Activated CD4-positive, alpha-beta memory T cell treated with anti-CD3 and anti-CD28 coated beads for 36 hours (primary cell): Measurements from ENCODE around the gene NCAPH2. TPM values are rescaled to one million over a fixed set of nuclear protein-coding genes. Genes with fewer than 3 reads are reported as not detected.

Source experiments
- CTCF ChIA-PET: fragments of 350-600 bp; sonication (Branson Sonifier 250); formaldehyde crosslinking; loops from one replicate; lab custom pipeline; 2021; ENCODE audit warnings: antibody characterized with exemption, inconsistent platforms; lab: Charles Lee
- POLR2A ChIA-PET: fragments of 350-600 bp; sonication (Branson Sonifier 250); formaldehyde crosslinking; loops from one replicate; lab custom pipeline; 2021; ENCODE audit warnings: antibody characterized with exemption; lab: Charles Lee
- DNase-seq: peaks from one replicate; pipeline ENCODE4 v3.0.0-alpha.2; 2020
- H3K27ac Mint-ChIP-seq: one replicate; pipeline ENCODE4 v1.8.0; 2021; ENCODE audit warnings: mixed read lengths
- H3K27me3 Mint-ChIP-seq: one replicate; pipeline ENCODE4 v1.8.0; 2021; ENCODE audit warnings: mixed read lengths
- H3K36me3 Mint-ChIP-seq: one replicate; pipeline ENCODE4 v1.8.0; 2021; ENCODE audit warnings: mixed read lengths
- H3K4me1 Mint-ChIP-seq: one replicate; pipeline ENCODE4 v1.8.0; 2021; ENCODE audit warnings: low read depth, mixed read lengths
- H3K4me3 Mint-ChIP-seq: one replicate; pipeline ENCODE4 v1.8.0; 2021; ENCODE audit warnings: mild to moderate bottlenecking, mixed read lengths
- H3K9me3 Mint-ChIP-seq: one replicate; pipeline ENCODE4 v1.8.0; 2021; ENCODE audit warnings: mixed read lengths
- intact Hi-C: fragments of 100-400 bp; cut with micrococcal nuclease; formaldehyde crosslinking; loops from one replicate; pipeline ENCODE4 v1.15.1; 2023
- total RNA-seq, 2 experiments: library from RNA; stranded (reverse); gene quantifications; one replicate each; pipeline ENCODE4 v1.2.3, GENCODE V29; 2021

NCAPH2 gene
- total RNA-seq, 2 experiments from 2014 or later: 134 to 138 TPM

DNA sequence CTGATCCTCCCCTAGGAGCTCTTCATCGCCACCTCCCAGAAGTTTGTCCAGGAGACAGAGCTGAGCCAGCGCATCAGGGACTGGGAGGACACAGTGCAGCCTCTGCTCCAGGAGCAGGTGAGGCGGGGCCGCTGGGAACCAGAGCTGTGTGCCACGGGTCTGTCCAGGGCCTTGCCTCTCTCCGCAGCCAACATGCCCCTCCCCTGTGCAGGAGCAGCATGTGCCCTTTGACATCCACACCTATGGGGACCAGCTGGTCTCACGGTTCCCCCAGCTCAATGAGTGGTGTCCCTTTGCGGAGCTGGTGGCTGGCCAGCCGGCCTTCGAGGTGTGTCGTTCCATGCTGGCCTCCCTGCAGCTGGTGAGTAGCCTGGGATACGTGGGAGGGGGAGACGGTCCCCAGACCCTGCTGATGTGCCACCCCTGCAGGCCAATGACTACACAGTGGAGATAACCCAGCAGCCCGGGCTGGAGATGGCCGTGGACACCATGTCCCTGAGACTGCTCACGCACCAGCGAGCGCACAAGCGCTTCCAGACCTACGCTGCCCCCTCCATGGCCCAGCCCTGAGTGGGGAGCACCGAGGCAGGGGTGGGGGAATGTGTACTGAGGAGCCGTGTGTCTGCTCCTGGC, 14.9 kb downstream of the NCAPH2 start:
- Mint-ChIP-seq H3K9me3 (no peaks in the 10 kb centered on the region), H3K4me3 (peak overlapping the region; percentile 2), H3K36me3 (peaks cover 33% of the 10 kb centered on the region), H3K27ac (no peak overlapping the region), H3K4me1 (peaks cover 28% of the 10 kb centered on the region), H3K27me3 (no peaks in the 10 kb centered on the region)
- ChIA-PET CTCF (interaction anchor here (0.6 to 1.9 kb wide), 4 partner anchors 10 to 97 kb away, joined by 3 to 5 read pairs (median 4); partner anchors contain the start of gene SYCE3), POLR2A (interaction anchor here (0.7 to 1.4 kb wide), 2 partner anchors 12 to 15 kb away, joined by 6 to 9 read pairs; partner anchors contain the start of genes LMF2 and NCAPH2)
- intact Hi-C loops: no loop called here
- no peak for DNase-seq

DNA sequence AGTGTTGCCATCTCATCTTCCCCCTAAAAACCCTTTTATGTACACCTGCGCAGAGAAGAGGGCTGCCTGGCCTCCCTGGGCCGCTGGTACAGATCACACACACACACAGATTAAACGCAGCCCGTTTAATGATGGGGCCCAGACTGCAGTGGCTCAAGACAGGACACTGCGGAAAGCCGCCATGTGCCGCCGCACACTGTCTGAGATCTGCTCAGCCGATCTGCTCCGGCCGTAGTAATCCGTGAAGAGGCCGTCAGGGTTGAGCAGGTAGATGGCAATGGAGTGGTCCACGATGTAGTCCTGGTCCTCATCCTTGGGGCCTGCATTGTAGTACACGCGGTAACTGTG, 15.4 kb downstream of the NCAPH2 start:
- no peaks in the 10 kb centered on the region for H3K9me3 Mint-ChIP-seq
- no peak overlapping the region for H3K27ac Mint-ChIP-seq
- H3K4me1 Mint-ChIP-seq: peaks cover 32% of the 10 kb centered on the region
- DNase-seq: no peak
- H3K27me3 Mint-ChIP-seq: no peaks in the 10 kb centered on the region
- intact Hi-C loops: no loop called here
- H3K4me3 Mint-ChIP-seq: peak overlapping the region; percentile 2
- ChIA-PET POLR2A (interaction anchor here (1.4 to 3.9 kb wide), 2 partner anchors 14 to 15 kb away, joined by 9 to 101 read pairs; partner anchors contain the start of genes LMF2 and NCAPH2), CTCF (interaction anchor here (0.6 to 1.8 kb wide), 2 partner anchors 25 to 97 kb away, joined by 4 read pairs; no protein-coding TSS in a partner anchor)
- peaks cover 37% of the 10 kb centered on the region for H3K36me3 Mint-ChIP-seq

DNA sequence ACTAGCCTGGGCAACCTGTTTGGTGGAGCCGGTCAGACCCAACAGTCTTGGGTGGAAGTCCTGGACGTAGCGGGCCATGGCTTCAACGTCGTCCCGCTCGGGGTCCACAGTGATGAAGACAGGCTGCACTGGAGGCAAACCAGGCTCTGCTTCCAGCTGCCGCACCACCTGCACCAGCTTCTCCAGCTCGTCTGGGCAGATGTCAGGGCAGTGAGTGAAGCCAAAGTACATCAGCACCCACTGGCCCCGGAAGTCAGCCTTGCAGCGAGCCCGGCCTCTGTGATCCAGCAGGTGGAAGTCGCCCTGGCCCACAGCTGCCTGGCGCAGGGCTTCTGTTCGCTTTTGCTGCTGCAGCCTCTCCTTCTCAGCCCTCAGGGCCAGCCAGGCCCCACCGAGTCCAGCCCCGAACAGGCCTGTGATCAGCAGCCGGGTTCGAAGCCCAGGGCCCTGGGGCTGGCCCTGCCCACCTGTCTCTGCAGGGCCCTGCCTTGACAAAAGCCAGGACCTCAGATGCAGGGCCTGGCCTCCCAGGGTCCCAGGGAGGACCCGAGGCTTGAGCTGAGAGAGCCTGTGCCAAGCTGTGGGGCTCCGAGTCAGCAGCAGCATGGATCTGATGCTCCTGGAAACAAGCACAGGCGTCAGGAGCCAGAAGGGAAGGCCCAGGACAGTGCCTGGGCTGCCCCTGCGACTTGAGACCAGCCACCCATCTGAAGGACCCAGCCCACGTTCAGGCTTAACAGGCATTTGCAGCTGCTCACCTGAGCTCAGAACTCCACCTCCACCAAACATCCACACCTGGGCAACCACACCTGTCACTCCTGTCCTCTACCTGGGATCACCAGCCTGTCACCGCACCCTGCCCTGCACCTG, 16.0 kb downstream of the NCAPH2 start:
- POLR2A ChIA-PET: interaction anchor here (1.5 to 6.7 kb wide), 5 partner anchors 10 to 79 kb away, joined by 6 to 139 read pairs (median 71); partner anchors contain the start of genes KLHDC7B, LMF2 and NCAPH2
- intact Hi-C loops: loop anchor here (2.0 kb wide), 1 partner anchor 15 kb away; no protein-coding TSS in a partner anchor
- Mint-ChIP-seq H3K27ac (peak overlapping the region; percentile 79), H3K4me1 (peaks cover 38% of the 10 kb centered on the region), H3K27me3 (no peaks in the 10 kb centered on the region), H3K36me3 (peaks cover 42% of the 10 kb centered on the region), H3K4me3 (peak overlapping the region; percentile 83), H3K9me3 (no peaks in the 10 kb centered on the region)
- CTCF ChIA-PET: interaction anchor here (0.6 to 6.5 kb wide), 10 partner anchors 15 to 96 kb away, joined by 3 to 102 read pairs (median 18); partner anchors contain the start of genes CHKB, LMF2, NCAPH2 and SYCE3
- DNase-seq: no peak

DNA sequence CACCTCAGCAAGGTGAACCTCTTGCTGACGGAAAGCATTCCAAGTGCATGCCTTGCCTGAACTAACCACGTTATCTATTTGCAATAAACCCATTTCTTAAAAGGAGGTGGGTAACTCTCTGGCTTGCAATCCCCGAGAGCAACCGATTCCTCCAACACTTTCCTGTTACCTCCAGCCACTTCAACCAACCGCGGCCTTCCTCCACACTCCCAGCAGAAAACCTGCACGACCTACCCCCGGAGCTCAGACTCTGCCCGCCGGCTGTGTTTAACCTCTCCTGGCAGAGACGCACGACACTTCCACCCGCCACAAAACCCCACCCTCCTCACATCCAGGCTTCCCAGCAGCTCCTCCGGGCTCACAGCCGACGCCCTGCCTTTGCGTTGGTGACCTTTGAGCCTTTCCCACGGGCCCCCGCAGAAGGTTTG, 16.7 kb downstream of the NCAPH2 start:
- Mint-ChIP-seq H3K27me3 (no peaks in the 10 kb centered on the region), H3K36me3 (peaks cover 38% of the 10 kb centered on the region), H3K9me3 (no peaks in the 10 kb centered on the region), H3K4me1 (peaks cover 42% of the 10 kb centered on the region), H3K27ac (peak overlapping the region; percentile 79), H3K4me3 (peak overlapping the region; percentile 83)
- intact Hi-C loops: loop anchor here (1.0 to 5.0 kb wide), 5 partner anchors 14 to 332 kb away; partner anchors contain the start of genes NCAPH2 and SYCE3
- ChIA-PET CTCF (interaction anchor here (0.6 to 6.5 kb wide), 13 partner anchors 10 to 306 kb away, joined by 3 to 102 read pairs (median 17); partner anchors contain the start of genes CHKB, LMF2, NCAPH2 and SYCE3), POLR2A (interaction anchor here (0.8 to 6.7 kb wide), 10 partner anchors 10 to 96 kb away, joined by 4 to 139 read pairs (median 20); partner anchors contain the start of genes ADM2, KLHDC7B, LMF2 and NCAPH2)
- DNase-seq: no peak

DNA sequence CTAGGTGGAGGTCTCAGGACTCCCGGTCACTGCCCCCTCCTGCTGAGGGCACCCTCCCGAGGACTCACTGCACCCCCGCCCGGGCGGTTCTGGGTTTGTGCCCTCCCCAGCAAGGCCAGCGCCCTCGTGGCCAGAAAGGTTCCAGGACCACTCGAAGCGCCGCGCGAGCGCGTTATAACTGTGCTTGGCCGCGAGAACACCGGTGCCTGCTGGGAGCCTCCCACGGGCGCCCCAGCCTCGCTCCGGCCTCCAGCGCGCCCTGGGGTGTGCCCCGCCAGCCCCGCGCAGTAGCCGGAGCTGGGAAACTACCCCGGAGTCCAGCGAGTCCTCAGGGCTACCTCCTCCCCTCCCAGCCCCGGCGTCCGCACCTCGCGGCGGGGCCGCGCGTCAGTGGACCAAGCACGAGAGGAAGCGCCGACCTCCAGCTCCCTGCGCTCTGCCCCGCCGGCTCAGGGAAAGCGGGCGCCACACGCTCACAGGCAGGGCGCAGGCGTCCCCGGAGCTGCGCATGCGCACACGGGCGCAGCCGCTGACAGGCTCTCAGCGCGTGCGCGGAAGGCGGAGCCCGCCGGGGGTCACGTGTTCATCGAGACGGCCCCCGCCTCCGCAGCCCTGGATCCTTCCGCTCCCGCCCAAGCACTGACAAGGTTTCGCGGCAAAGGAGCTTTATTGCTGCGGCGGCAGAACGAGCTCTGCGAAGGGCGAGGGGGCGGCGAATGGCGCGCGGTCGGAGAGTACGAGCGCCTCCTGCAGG, 17.3 kb downstream of the NCAPH2 start, which contains the start of gene SCO2:
SCO2 (minus strand) TSS at position 495 of the 754 bp plus-strand sequence. CDS start 1,187 bp downstream, outside the sequence.
- ChIA-PET CTCF (interaction anchor here (0.6 to 6.5 kb wide), 43 partner anchors 8 to 595 kb away, joined by 3 to 102 read pairs (median 5); partner anchors contain the start of genes ARSA, CHKB, HDAC10 and KLHDC7B), POLR2A (interaction anchor here (0.6 to 6.7 kb wide), 27 partner anchors 8 to 338 kb away, joined by 3 to 139 read pairs (median 4); partner anchors contain the start of genes ADM2, ARSA, CHKB and HDAC10)
- Mint-ChIP-seq H3K27ac (peak within 1 kb of the TSS; percentile 95), H3K27me3 (no peaks in the 10 kb centered on the region), H3K36me3 (peaks cover 37% of the 10 kb centered on the region), H3K4me3 (peak within 1 kb of the TSS; percentile 83), H3K9me3 (no peaks in the 10 kb centered on the region), H3K4me1 (peaks cover 42% of the 10 kb centered on the region)
- DNase-seq: peak; percentile 99
- intact Hi-C loops: loop anchor here (1.0 to 5.0 kb wide), 5 partner anchors 14 to 333 kb away; partner anchors contain the start of genes NCAPH2 and SYCE3

DNA sequence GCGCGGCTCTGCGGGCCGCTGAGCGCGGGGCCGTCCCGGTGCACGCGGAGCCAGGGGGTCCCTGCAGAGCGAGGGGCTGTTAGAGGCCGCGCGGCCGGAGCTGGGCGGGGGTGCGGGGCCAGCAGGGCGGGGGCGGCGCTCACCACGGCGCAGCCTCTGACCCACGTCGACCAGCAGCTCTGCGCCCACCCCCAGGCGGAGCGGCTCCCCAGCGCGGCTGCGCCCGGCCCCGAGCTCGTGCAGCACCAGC, 17.8 kb downstream of the NCAPH2 start:
- Mint-ChIP-seq H3K4me1 (peaks cover 42% of the 10 kb centered on the region), H3K36me3 (peaks cover 37% of the 10 kb centered on the region), H3K9me3 (no peaks in the 10 kb centered on the region), H3K27ac (peak overlapping the region; percentile 82), H3K27me3 (no peaks in the 10 kb centered on the region), H3K4me3 (peak overlapping the region; percentile 83)
- POLR2A ChIA-PET: interaction anchor here (0.6 to 6.7 kb wide), 24 partner anchors 8 to 339 kb away, joined by 3 to 139 read pairs (median 4); partner anchors contain the start of genes ARSA, CHKB, HDAC10 and KLHDC7B
- no peak for DNase-seq
- intact Hi-C loops: loop anchor here (1.0 to 5.0 kb wide), 5 partner anchors 13 to 333 kb away; partner anchors contain the start of genes NCAPH2 and SYCE3
- CTCF ChIA-PET: interaction anchor here (0.6 to 6.5 kb wide), 42 partner anchors 9 to 596 kb away, joined by 3 to 102 read pairs (median 5); partner anchors contain the start of genes ARSA, CHKB, HDAC10 and KLHDC7B

DNA sequence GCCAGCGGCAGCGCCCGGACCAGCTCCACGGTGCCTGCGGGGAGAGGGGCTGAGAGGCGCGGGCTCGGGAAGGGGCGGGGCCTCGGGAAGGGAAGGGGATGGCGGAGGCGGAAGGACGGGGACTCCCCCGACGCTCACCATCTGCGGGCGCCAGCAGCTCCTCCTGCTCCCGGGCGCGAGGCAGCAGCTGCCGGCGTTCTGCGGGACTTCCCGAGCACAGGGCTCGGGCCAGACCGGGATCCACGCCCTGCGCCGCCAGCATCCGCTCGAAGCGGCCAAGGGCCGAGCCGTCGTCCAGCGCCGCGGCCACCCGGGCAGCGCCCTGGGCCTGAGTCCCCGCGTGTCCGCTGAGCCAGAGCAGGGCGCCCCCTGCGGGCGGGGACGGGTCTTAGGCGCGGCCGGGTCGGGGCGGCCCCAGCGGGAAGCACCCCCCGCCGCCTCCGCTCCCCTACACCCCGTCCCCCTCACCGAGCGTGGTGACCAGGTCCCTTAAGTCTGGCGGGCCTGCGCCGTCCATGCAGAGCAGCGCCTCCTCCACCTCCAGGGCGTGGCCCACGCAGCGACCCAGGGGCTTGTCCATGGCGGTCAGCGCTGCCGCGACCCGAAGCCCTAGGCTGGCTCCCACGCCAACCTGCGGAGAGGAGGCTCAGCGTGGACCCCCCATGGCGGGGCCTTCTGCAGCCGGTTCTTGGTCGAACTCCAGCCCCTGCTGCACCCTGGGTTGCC, 18.2 kb downstream of the NCAPH2 start:
- peaks cover 37% of the 10 kb centered on the region for H3K36me3 Mint-ChIP-seq
- peak overlapping the region; percentile 95 for H3K27ac Mint-ChIP-seq
- no peaks in the 10 kb centered on the region for H3K27me3 Mint-ChIP-seq
- CTCF ChIA-PET: interaction anchor here (0.8 to 6.5 kb wide), 37 partner anchors 9 to 596 kb away, joined by 3 to 102 read pairs (median 5); partner anchors contain the start of genes ARSA, CHKB, HDAC10 and KLHDC7B
- peak; percentile 92 for DNase-seq
- intact Hi-C loops: loop anchor here (5.0 kb wide), 1 partner anchor 334 kb away; no protein-coding TSS in a partner anchor
- H3K9me3 Mint-ChIP-seq: no peaks in the 10 kb centered on the region
- H3K4me1 Mint-ChIP-seq: peaks cover 42% of the 10 kb centered on the region
- POLR2A ChIA-PET: interaction anchor here (0.6 to 6.7 kb wide), 20 partner anchors 9 to 282 kb away, joined by 3 to 139 read pairs (median 5); partner anchors contain the start of genes ARSA, CHKB, HDAC10 and KLHDC7B
- H3K4me3 Mint-ChIP-seq: peak overlapping the region; percentile 81

DNA sequence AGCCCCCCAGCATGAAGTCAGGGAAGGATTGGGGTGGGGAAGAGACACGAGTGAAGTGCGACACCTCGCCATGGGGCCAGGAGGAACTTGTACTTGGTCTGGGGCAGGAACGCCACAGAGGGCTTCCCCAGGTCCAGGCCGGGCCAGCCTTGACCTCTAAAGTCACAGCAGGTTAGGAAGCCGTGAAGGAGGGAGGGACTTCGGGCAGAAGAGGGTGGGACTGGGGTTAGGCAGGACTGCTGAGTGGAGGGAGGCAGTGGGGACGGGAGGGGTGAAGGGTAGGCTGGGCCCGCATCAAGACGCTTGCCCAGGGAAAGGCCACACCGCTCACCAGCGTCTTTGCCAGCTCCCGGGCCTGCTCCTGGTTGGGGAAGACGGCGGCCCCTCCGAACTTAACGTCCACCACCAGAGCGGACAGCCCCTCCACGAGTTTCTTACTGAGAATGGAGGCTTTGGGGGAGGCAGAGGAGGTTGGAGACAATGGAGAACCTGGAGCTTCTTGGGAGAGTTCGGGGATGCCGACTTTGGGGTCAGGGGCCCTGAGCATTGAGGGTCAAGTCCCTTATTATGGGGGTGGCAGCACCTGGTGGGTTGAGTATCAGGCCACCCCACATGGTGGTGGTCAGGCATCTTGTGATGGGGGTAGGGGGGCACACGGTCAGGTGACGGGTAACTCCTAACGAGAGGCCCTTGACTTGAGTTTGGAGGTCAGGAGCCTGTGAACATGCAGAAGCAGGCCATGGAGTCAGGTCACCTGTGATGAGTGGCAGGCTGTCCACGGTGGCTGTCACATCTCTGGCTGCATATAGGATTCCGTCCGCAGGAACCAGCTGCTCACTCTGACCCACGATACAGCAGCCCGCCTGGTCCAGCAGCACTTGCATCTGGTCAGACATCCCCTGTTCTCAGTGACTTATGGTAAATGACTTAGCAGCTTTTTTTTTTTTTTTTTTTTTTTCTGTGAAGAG, 19.1 kb downstream of the NCAPH2 start:
- CTCF ChIA-PET: interaction anchor here (1.9 to 6.5 kb wide), 4 partner anchors 12 to 93 kb away, joined by 23 to 102 read pairs (median 80); partner anchors contain the start of gene SYCE3
- Mint-ChIP-seq H3K27me3 (no peaks in the 10 kb centered on the region), H3K36me3 (peaks cover 39% of the 10 kb centered on the region), H3K4me3 (peak overlapping the region; percentile 81), H3K27ac (peak overlapping the region; percentile 95), H3K9me3 (no peaks in the 10 kb centered on the region), H3K4me1 (peaks cover 42% of the 10 kb centered on the region)
- DNase-seq: peak; percentile 76
- POLR2A ChIA-PET: interaction anchor here (3.9 to 6.7 kb wide), 4 partner anchors 11 to 94 kb away, joined by 49 to 139 read pairs (median 86); partner anchors contain the start of genes KLHDC7B, LMF2 and NCAPH2
- intact Hi-C loops: loop anchor here (5.0 kb wide), 1 partner anchor 335 kb away; no protein-coding TSS in a partner anchor
